Spleen (tissue), 7 donors: ENCODE results near the gene AR.

Experiments
- POLR2A ChIP-seq, 3 donors: fragments of 450-650 bp; IDR thresholded peaks; one replicate each; pipeline ENCODE4 v1.5.1; 2017; ENCODE audit warnings: antibody characterized with exemption in 3 of 3, mild to moderate bottlenecking in 1 of 3
- TF ChIP-seq, protein P1 (sequence below), 11 experiments: fragments of 200-600 bp in 7 of 11; fragments of 450-650 bp in 4 of 11; sonication (generic) in 4 of 11; IDR thresholded peaks in 8 of 11; conservative IDR thresholded peaks in 3 of 11; 1 replicate in 7 of 11; 2 replicates in 4 of 11; pipeline versions ENCODE4 v1.4.0 to v1.8.0; 2016 to 2021; ENCODE audit warnings: antibody characterized with exemption in 11 of 11, inconsistent platforms in 4 of 11, mild to moderate bottlenecking in 1 of 11
- donor health status: DM: no; HTN: no; CAD: no; lungs with moderate emphysema.
- donor health status: DM: no; HTN: no; CAD: no.
- donor health status: DM: no; HTN: no; CAD: no.

DNA sequence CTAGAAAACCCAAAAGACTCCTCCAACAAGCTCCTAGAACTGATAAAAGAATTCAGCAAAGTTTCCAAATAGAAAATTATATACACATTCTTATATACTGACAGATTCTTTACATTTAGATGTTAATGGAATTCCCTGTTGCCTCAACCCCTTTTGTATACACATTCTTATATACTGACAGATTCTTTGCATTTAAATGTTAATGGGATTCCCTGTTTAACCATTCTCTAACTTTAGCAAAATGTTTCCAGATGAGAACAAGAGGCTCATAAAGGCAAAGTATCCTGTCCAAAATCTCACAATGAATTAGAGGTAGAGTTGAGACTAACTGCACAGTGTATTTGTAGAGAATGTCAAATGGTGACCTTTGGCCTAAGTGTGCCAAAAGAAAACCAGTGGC is 23.1 kb upstream of the AR start:
- TF ChIP-seq, protein P1, sequence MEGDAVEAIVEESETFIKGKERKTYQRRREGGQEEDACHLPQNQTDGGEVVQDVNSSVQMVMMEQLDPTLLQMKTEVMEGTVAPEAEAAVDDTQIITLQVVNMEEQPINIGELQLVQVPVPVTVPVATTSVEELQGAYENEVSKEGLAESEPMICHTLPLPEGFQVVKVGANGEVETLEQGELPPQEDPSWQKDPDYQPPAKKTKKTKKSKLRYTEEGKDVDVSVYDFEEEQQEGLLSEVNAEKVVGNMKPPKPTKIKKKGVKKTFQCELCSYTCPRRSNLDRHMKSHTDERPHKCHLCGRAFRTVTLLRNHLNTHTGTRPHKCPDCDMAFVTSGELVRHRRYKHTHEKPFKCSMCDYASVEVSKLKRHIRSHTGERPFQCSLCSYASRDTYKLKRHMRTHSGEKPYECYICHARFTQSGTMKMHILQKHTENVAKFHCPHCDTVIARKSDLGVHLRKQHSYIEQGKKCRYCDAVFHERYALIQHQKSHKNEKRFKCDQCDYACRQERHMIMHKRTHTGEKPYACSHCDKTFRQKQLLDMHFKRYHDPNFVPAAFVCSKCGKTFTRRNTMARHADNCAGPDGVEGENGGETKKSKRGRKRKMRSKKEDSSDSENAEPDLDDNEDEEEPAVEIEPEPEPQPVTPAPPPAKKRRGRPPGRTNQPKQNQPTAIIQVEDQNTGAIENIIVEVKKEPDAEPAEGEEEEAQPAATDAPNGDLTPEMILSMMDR (IDR thresholded peaks at IDR 0.05 in 8 of 11, conservative IDR thresholded peaks at IDR 0.05 in 3 of 11), result no peak
- no peak for TF ChIP-seq POLR2A (IDR thresholded peaks at IDR 0.05)
